GM18873 (cell line): ENCODE data around the gene RCBTB1.

ENCODE experiments used
- ATAC-seq: cut with Tn5 transposase; IDR thresholded peaks from one replicate; pipeline ENCODE4 v1.9.1; 2021; ENCODE audit warnings: mild to moderate bottlenecking, moderate library complexity, moderate number of reproducible peaks; ENCODE audit not compliant: unreplicated experiment, low FRiP score

The RCBTB1 gene

GRCh38 chr13:49563516-49563915, 21.8 kb downstream of the RCBTB1 start:
- no peak for ATAC-seq

GRCh38 chr13:49561062-49561410, 24.3 kb downstream of the RCBTB1 start:
- ATAC-seq: no peak

- no peak for ATAC-seq
These were observed 24.9 kb downstream of the RCBTB1 start for GRCh38 chr13:49560270-49561061.

GRCh38 chr13:49559006-49559405, 26.4 kb downstream of the RCBTB1 start:
- ATAC-seq: no peak

- no peak for ATAC-seq
These were observed 31.0 kb downstream of the RCBTB1 start for GRCh38 chr13:49554387-49554786.

- ATAC-seq: no peak
These were observed 31.5 kb downstream of the RCBTB1 start for GRCh38 chr13:49553888-49554287.

GRCh38 chr13:49550942-49551644, 34.3 kb downstream of the RCBTB1 start:
- no peak for ATAC-seq

- ATAC-seq: no peak
These were observed 36.1 kb downstream of the RCBTB1 start for GRCh38 chr13:49549289-49549688.

GRCh38 chr13:49546561-49546960, 38.8 kb downstream of the RCBTB1 start:
- ATAC-seq: no peak

- ATAC-seq: no peak
These were observed 39.7 kb downstream of the RCBTB1 start for GRCh38 chr13:49545661-49546060.

- no peak for ATAC-seq
These were observed 41.7 kb downstream of the RCBTB1 start for GRCh38 chr13:49543656-49544055.

- ATAC-seq: no peak
These were observed 44.8 kb downstream of the RCBTB1 start for GRCh38 chr13:49540552-49540951.

GRCh38 chr13:49539746-49540145, 45.6 kb downstream of the RCBTB1 start:
- no peak for ATAC-seq

GRCh38 chr13:49539313-49539712, 46.0 kb downstream of the RCBTB1 start:
- ATAC-seq: no peak

GRCh38 chr13:49538404-49538803, 47.0 kb downstream of the RCBTB1 start:
- ATAC-seq: no peak

GRCh38 chr13:49536144-49536873, 49.0 kb downstream of the RCBTB1 start:
- ATAC-seq: no peak

- ATAC-seq: no peak
These were observed 51.6 kb downstream of the RCBTB1 start for GRCh38 chr13:49533591-49534269.

GRCh38 chr13:49533011-49533410, 52.3 kb downstream of the RCBTB1 start:
- ATAC-seq: no peak

- no peak for ATAC-seq
These were observed 52.8 kb downstream of the RCBTB1 start for GRCh38 chr13:49532593-49532992.

GRCh38 chr13:49530457-49530856, 54.9 kb downstream of the RCBTB1 start:
- no peak for ATAC-seq

- ATAC-seq: no peak
These were observed 57.2 kb downstream of the RCBTB1 start for GRCh38 chr13:49528161-49528560.
